HG03378 (cell line): ENCODE results near the gene CMKLR1.

Source experiments
- ATAC-seq: cut with Tn5 transposase; IDR thresholded peaks from one replicate; pipeline ENCODE4 v1.9.1; 2021; ENCODE audit warnings: mild to moderate bottlenecking, moderate library complexity; ENCODE audit not compliant: unreplicated experiment

The CMKLR1 gene

GRCh38 chr12:108270035-108270848 lies 68.9 kb downstream of the CMKLR1 start:
- ATAC-seq: no peak

GRCh38 chr12:108269224-108269623 lies 69.9 kb downstream of the CMKLR1 start:
- no peak for ATAC-seq

- no peak for ATAC-seq
Observed at GRCh38 chr12:108268397-108268796, 70.7 kb downstream of the CMKLR1 start.

- no peak for ATAC-seq
Observed at GRCh38 chr12:108267450-108267849, 71.7 kb downstream of the CMKLR1 start.

- ATAC-seq: no peak
Observed at GRCh38 chr12:108266131-108266530, 73.0 kb downstream of the CMKLR1 start.

GRCh38 chr12:108265505-108265904 lies 73.6 kb downstream of the CMKLR1 start:
- ATAC-seq: no peak

- ATAC-seq: no peak
Observed at GRCh38 chr12:108260969-108261368, 78.1 kb downstream of the CMKLR1 start.

- no peak for ATAC-seq
Observed at GRCh38 chr12:108260039-108260438, 79.1 kb downstream of the CMKLR1 start.

- no peak for ATAC-seq
Observed at GRCh38 chr12:108257610-108258106, 81.5 kb downstream of the CMKLR1 start.

- no peak for ATAC-seq
Observed at GRCh38 chr12:108257004-108257403, 82.1 kb downstream of the CMKLR1 start.

- ATAC-seq: no peak
Observed at GRCh38 chr12:108255252-108255602, 83.9 kb downstream of the CMKLR1 start.

- ATAC-seq: no peak
Observed at GRCh38 chr12:108254517-108255251, 84.4 kb downstream of the CMKLR1 start.

GRCh38 chr12:108254030-108254429 lies 85.1 kb downstream of the CMKLR1 start:
- ATAC-seq: no peak

- no peak for ATAC-seq
Observed at GRCh38 chr12:108253540-108253939, 85.6 kb downstream of the CMKLR1 start.

GRCh38 chr12:108252523-108252922 lies 86.6 kb downstream of the CMKLR1 start:
- ATAC-seq: no peak

- no peak for ATAC-seq
Observed at GRCh38 chr12:108248011-108248410, 91.1 kb downstream of the CMKLR1 start.

- no peak for ATAC-seq
Observed at GRCh38 chr12:108247130-108247529, 92.0 kb downstream of the CMKLR1 start.

GRCh38 chr12:108241986-108242703 lies 97.0 kb downstream of the CMKLR1 start:
- no peak for ATAC-seq

- no peak for ATAC-seq
Observed at GRCh38 chr12:108240928-108241327, 98.2 kb downstream of the CMKLR1 start.

GRCh38 chr12:108240027-108240785 lies 98.9 kb downstream of the CMKLR1 start:
- ATAC-seq: no peak

GRCh38 chr12:108239378-108239777 lies 99.7 kb downstream of the CMKLR1 start:
- no peak for ATAC-seq
